Measurements from ENCODE around the gene ACTC1.

ACTC1 gene

GRCh38 chr15:34755419-34755773 lies 40.0 kb downstream of the ACTC1 start:
- no peak for FAIRE-seq

- no peak for FAIRE-seq
These were observed 40.5 kb downstream of the ACTC1 start, which contains the start of gene GJD2 for GRCh38 chr15:34754674-34755418. Gene GJD2 (minus strand): TSS chr15:34754998. CDS start chr15:34754488, 510 bp downstream.

GRCh38 chr15:34754171-34754601 lies 41.2 kb downstream of the ACTC1 start:
- no peak for FAIRE-seq

- no peak for FAIRE-seq
These were observed 42.0 kb downstream of the ACTC1 start for GRCh38 chr15:34753236-34753894.

- no peak for FAIRE-seq
These were observed 45.7 kb downstream of the ACTC1 start for GRCh38 chr15:34749691-34750090.
